HCT116 (cell line): Measurements from ENCODE around the gene SMYD3.

Experiments used
- CTCF ChIP-seq, 3 experiments: fragments of 200-600 bp in 1 of 3; sonication (generic) in 1 of 3; IDR thresholded peaks in 2 of 3; conservative IDR thresholded peaks in 1 of 3; 2 replicates each; pipeline ENCODE4 v1.5.1; 2012 to 2017; ENCODE audit warnings: low read depth in 2 of 3, low read length in 2 of 3, antibody characterized with exemption in 1 of 3, borderline replicate concordance in 1 of 3, control low read depth in 1 of 3, mild to moderate bottlenecking in 1 of 3, mixed read lengths in 1 of 3, mixed run types in 1 of 3, moderate library complexity in 1 of 3; ENCODE audit not compliant: insufficient read depth in 1 of 3
- EZH2phosphoT487 ChIP-seq: fragments of 200-600 bp; IDR thresholded peaks from 2 replicates; pipeline ENCODE4 v1.6.1; 2018; ENCODE audit warnings: antibody characterized with exemption, borderline replicate concordance
- FOSL1 ChIP-seq: IDR thresholded peaks from 2 replicates; pipeline ENCODE4 v1.6.1; 2012; ENCODE audit warnings: low read depth
- POLR2A ChIP-seq: IDR thresholded peaks from 2 replicates; pipeline ENCODE4 v1.7.0; 2011; ENCODE audit warnings: borderline replicate concordance; ENCODE audit not compliant: insufficient read depth, insufficient read length; ENCODE audit errors: extremely low read depth
- POLR2AphosphoS5 ChIP-seq: IDR thresholded peaks from 2 replicates; pipeline ENCODE4 v1.6.1; 2011; ENCODE audit warnings: mild to moderate bottlenecking, low read depth, low read length, moderate library complexity
- REST ChIP-seq: IDR thresholded peaks from 2 replicates; pipeline ENCODE4 v1.6.1; 2012; ENCODE audit warnings: low read depth
- SIN3A ChIP-seq: IDR thresholded peaks from 2 replicates; pipeline ENCODE4 v1.6.1; 2012; ENCODE audit warnings: low read depth
- SRF ChIP-seq: IDR thresholded peaks from 2 replicates; pipeline ENCODE4 v1.6.1; 2012; ENCODE audit warnings: low read depth
- ZBTB33 ChIP-seq: IDR thresholded peaks from 2 replicates; pipeline ENCODE4 v1.6.1; 2011; ENCODE audit warnings: mild to moderate bottlenecking, low read length, moderate library complexity; ENCODE audit not compliant: insufficient replicate concordance; ENCODE audit errors: extremely low read depth
- ZNF274 ChIP-seq: fragments of 200-500 bp; sonication (Bioruptor generic); IDR thresholded peaks from 2 replicates; pipeline ENCODE4 v1.6.1; 2014; ENCODE audit warnings: mild to moderate bottlenecking, low read depth, low read length, inconsistent platforms

DNA sequence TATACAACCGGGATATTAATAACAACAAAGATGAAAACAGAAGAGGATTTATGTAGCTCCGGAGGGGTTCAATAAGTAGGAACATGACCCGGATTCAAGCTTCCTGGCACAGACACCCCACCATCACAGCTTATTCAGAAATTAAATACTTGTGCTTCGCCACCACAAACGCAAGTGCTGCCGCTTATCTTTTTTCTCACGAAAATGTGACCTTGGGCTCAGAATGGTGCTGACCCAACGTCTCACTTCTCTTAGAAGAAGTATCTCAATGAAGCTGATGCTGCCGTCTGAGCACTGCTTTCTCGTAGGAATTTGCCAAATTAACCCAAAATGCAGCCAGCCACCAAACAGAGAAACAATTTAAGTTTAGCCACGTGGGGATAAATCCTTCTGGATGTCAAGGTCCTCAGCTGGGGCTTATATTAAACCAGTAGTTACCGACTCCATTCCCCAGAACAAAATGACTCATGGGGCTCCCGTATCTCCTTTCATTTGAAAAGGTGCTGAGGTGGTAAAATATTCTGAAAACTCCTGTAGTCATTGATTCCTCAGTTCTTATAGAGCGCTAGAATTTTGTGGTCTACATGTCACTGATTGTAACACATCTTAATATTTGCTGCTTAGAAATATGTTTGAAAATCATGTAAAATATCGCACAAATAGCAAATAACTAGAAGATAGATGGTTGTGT, 466.7 kb downstream of the SMYD3 start:
- TF ChIP-seq REST (no peak), POLR2A (no peak), CTCF (IDR thresholded peaks at IDR 0.05 in 2 of 3, conservative IDR thresholded peaks at IDR 0.05 in 1 of 3; ENCODE audit: borderline replicate concordance in 1 of 3, insufficient read depth in 1 of 3, low read depth in 2 of 3, low read length in 2 of 3) (no peak), POLR2AphosphoS5 (no peak), ZNF274 (no peak), SIN3A (no peak), ZBTB33 (no peak), SRF (no peak), EZH2phosphoT487 (no peak), FOSL1 (no peak)
